Mesenchymal stem cell (in vitro differentiated cells and primary cell): ENCODE data around the gene RPH3AL.
A peak's percentile ranks its signal among the peaks of the same experiment; 100 is the strongest.
"Not testable (repeated sequence)": the region's sequence is repeated elsewhere in the genome, so short reads cannot be mapped to it uniquely, and the experiment has no call there.

ENCODE experiments used
- DNase-seq: peaks from one replicate; pipeline ENCODE4 v3.0.0-alpha.2; 2013
- H2AFZ ChIP-seq: one replicate; pipeline ENCODE4 v1.6.1; 2013; ENCODE audit warnings: low read depth, mild to moderate bottlenecking, control low read depth, inconsistent platforms, low read length, moderate library complexity
- H2AK5ac ChIP-seq: 2 replicates; pipeline ENCODE4 v1.6.1; 2013; ENCODE audit warnings: low read length, moderate library complexity, mild to moderate bottlenecking, inconsistent platforms; ENCODE audit not compliant: severe bottlenecking
- H2BK120ac ChIP-seq: one replicate; pipeline ENCODE4 v1.6.1; 2013; ENCODE audit warnings: low read depth, mild to moderate bottlenecking, inconsistent platforms, low read length, moderate library complexity
- H2BK12ac ChIP-seq, 2 experiments: one replicate each; pipeline ENCODE4 v1.6.1; 2013; ENCODE audit warnings: inconsistent platforms in 2 of 2, low read length in 2 of 2, mild to moderate bottlenecking in 2 of 2, moderate library complexity in 2 of 2, control low read depth in 1 of 2
- H2BK15ac ChIP-seq: one replicate; pipeline ENCODE4 v1.6.1; 2013; ENCODE audit warnings: mild to moderate bottlenecking, low read depth, inconsistent platforms; ENCODE audit not compliant: poor library complexity, severe bottlenecking
- H2BK5ac ChIP-seq: 2 replicates; pipeline ENCODE4 v1.6.1; 2013; ENCODE audit warnings: low read depth, mild to moderate bottlenecking, low read length, control low read depth, inconsistent platforms; ENCODE audit not compliant: poor library complexity, severe bottlenecking
- H3K14ac ChIP-seq, 2 experiments: one replicate each; pipeline ENCODE4 v1.6.1; 2013; ENCODE audit warnings: inconsistent platforms in 2 of 2, low read length in 2 of 2, control low read depth in 1 of 2, mild to moderate bottlenecking in 1 of 2, moderate library complexity in 1 of 2
- H3K18ac ChIP-seq, 2 experiments: one replicate each; pipeline ENCODE4 v1.6.1; 2013; ENCODE audit warnings: inconsistent platforms in 2 of 2, low read length in 2 of 2, control low read depth in 1 of 2, low read depth in 1 of 2, mild to moderate bottlenecking in 1 of 2
- H3K23ac ChIP-seq, 2 experiments: one replicate each; pipeline ENCODE4 v1.6.1; 2013; ENCODE audit warnings: inconsistent platforms in 2 of 2, low read length in 2 of 2, mild to moderate bottlenecking in 2 of 2, moderate library complexity in 2 of 2, control low read depth in 1 of 2
- H3K27ac ChIP-seq: 2 replicates; pipeline ENCODE4 v1.5.1; 2013; ENCODE audit warnings: mild to moderate bottlenecking, moderate library complexity, low read length, control low read depth, inconsistent platforms; ENCODE audit not compliant: poor library complexity, severe bottlenecking
- H3K27me3 ChIP-seq, 2 experiments: 2 replicates each; pipeline versions ENCODE4 v1.6.1 to v1.7.0; 2013; ENCODE audit warnings: low read length in 2 of 2, mild to moderate bottlenecking in 2 of 2, moderate library complexity in 2 of 2, control low read depth in 1 of 2, inconsistent platforms in 1 of 2; ENCODE audit not compliant: control insufficient read depth in 1 of 2, insufficient read depth in 1 of 2
- H3K36me3 ChIP-seq, 2 experiments: 2 replicates each; pipeline versions ENCODE4 v1.6.1 to v1.7.0; 2013; ENCODE audit warnings: low read length in 2 of 2, control low read depth in 1 of 2, inconsistent platforms in 1 of 2, low read depth in 1 of 2, mild to moderate bottlenecking in 1 of 2; ENCODE audit not compliant: insufficient read depth in 2 of 2, control insufficient read depth in 1 of 2
- H3K4ac ChIP-seq, 2 experiments: one replicate each; pipeline ENCODE4 v1.6.1; 2013; ENCODE audit warnings: inconsistent platforms in 2 of 2, low read length in 2 of 2, mild to moderate bottlenecking in 2 of 2, moderate library complexity in 2 of 2, control low read depth in 1 of 2, low read depth in 1 of 2
- H3K4me1 ChIP-seq: 2 replicates; pipeline ENCODE4 v1.6.1; 2013; ENCODE audit warnings: low read depth, low read length, control low read depth; ENCODE audit not compliant: control insufficient read depth, insufficient read depth
- H3K4me2 ChIP-seq: 2 replicates; pipeline ENCODE4 v1.6.1; 2013; ENCODE audit warnings: low read length, mild to moderate bottlenecking, inconsistent platforms; ENCODE audit not compliant: poor library complexity, severe bottlenecking
- H3K4me3 ChIP-seq, 2 experiments: 2 replicates each; pipeline versions ENCODE4 v1.5.1 to v1.7.0; 2013; ENCODE audit warnings: low read length in 2 of 2, mild to moderate bottlenecking in 2 of 2, control low read depth in 1 of 2, low read depth in 1 of 2; ENCODE audit not compliant: insufficient read depth in 1 of 2
- H3K79me1 ChIP-seq: replicated peaks from 2 replicates; pipeline ENCODE4 v1.6.1; 2013; ENCODE audit warnings: mild to moderate bottlenecking, control low read depth, low read length, inconsistent platforms; ENCODE audit not compliant: poor library complexity, severe bottlenecking
- H3K9ac ChIP-seq: 2 replicates; pipeline ENCODE4 v1.7.0; 2013; ENCODE audit warnings: mild to moderate bottlenecking, low read length, moderate library complexity
- H3K9me3 ChIP-seq: 2 replicates; pipeline ENCODE4 v1.7.0; 2013; ENCODE audit warnings: mild to moderate bottlenecking, low read length; ENCODE audit not compliant: control insufficient read depth
- H4K8ac ChIP-seq: one replicate; pipeline ENCODE4 v1.6.1; 2013; ENCODE audit warnings: inconsistent platforms, mild to moderate bottlenecking, low read length, moderate library complexity
- H4K91ac ChIP-seq: one replicate; pipeline ENCODE4 v1.6.1; 2013; ENCODE audit warnings: mild to moderate bottlenecking, low read length, inconsistent platforms
- WGBS: methylation state at CpG from one replicate; pipeline ENCODE4 v1.1.7; 2013; ENCODE audit warnings: mixed read lengths; 5-methylcytosine and 5-hydroxymethylcytosine counted together

Gene RPH3AL

DNA sequence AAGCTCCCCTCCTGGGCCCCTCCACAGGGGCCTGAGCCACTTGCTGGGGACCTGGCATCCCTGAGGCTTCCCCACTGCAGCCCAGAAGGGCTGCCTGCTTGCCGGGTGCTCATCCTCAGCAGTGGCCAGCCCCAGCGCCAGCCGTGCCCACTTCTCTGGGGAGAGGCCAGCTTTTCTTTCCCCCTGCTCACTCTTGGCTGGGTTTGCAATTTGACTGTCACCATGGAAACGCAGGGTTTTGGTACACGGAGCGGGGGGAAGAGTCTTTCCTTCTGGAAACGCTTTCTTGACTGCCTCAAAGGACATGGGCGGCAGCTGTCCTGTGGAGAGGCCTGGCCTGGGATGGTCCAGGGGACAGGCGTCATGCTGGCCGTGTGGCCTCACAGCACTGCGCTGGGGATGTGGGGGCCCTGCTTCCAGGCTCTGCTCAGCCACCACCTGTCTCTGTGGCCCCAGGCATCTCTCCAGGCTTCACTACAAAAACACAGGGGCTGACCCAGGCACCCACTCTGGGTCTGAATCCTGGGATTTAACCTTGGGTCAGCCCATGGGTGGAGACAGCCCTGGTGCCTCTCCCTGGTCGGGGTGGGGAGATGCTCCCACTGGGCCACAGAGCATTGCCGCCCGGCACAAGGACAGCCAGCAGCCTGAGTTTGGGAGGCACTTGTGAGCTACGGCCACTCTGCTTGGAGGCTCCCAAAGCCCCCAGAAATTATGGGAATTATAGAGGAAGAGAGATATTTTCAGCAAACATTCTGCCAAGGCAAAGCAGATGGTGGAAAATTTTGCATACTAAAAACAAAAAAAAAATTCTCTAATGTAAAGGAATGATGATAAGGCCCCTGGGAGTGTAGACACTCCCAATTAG is 125.3 kb downstream of the RPH3AL start:
- H2BK12ac ChIP-seq = no peak overlapping the region
- DNase-seq = no peak
- peaks cover 0 to 3% of the 10 kb centered on the region in 2 experiments for H3K36me3 ChIP-seq
- peak overlapping the region; percentile 32 for H4K91ac ChIP-seq
- H3K14ac ChIP-seq = no peak overlapping the region
- H4K8ac ChIP-seq = no peak overlapping the region
- H2BK120ac ChIP-seq = no peak overlapping the region
- H3K23ac ChIP-seq = no peak overlapping the region
- no peak overlapping the region for H3K27ac ChIP-seq
- no peaks in the 10 kb centered on the region for H3K79me1 ChIP-seq
- H3K4ac ChIP-seq = no peak overlapping the region
- no peak overlapping the region for H3K18ac ChIP-seq
- no peak overlapping the region for H3K4me2 ChIP-seq
- H3K9me3 ChIP-seq = no peaks in the 10 kb centered on the region
- H2BK15ac ChIP-seq = no peak overlapping the region
- H2AFZ ChIP-seq = no peak overlapping the region
- no peak overlapping the region for H3K4me3 ChIP-seq
- peaks cover 22% of the 10 kb centered on the region for H3K4me1 ChIP-seq
- H2AK5ac ChIP-seq = no peak overlapping the region
- H3K27me3 ChIP-seq = peaks cover 0 to 23% of the 10 kb centered on the region in 2 experiments
- 73% methylated on average over 15 of the region's 15 CpGs for WGBS
- no peak overlapping the region for H3K9ac ChIP-seq
- no peak overlapping the region for H2BK5ac ChIP-seq

DNA sequence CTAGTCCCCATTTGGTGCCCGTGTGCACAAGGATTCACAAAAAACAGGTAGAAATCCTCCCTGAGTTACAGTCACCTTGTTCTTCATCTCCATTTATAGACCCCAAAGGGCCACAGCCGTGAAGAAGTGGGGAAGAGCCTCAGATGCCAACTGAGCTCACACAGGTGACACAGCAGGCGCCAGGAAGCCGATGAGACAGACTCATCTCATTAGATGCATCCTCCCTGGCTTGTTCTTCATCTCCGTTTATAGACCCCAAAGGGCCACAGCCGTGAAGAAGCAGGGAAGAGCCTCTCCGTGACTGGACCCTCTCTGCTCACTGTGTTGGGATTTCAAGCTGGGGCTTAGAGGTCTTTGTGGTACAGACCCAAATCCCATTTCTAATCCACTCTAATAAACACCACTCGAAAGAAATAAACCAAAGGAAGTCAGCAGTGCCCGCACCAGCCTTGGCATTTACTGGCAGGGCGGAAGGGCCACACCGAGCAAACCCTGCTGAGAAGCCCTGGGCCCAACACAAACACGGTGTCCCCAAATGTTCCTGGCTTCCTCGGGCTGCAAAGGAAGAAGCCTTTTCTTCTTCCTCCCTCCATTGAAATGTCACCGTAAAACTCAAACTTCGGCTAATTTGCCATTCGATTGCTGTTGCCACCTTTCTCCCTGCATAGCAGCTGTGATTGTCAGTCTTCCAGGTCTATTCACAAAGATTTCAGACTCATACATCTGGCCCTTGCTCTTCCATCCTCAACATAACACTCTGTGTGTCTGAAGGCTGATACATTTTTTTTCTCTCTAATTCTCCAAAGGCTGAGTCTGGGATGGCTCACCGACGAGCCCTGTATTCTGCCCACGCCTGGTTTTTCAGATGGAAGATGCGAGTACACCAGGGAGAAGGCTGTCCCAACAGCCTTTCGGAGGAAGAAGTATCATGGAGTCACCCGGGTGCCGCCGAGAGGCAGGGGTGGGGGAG is 126.2 kb downstream of the RPH3AL start:
- Histone ChIP-seq H3K79me1 (no peaks in the 10 kb centered on the region), H2BK12ac (no peak overlapping the region), H2AK5ac (no peak overlapping the region), H2BK15ac (no peak overlapping the region), H3K23ac (no peak overlapping the region), H3K14ac (no peak overlapping the region), H3K18ac (no peak overlapping the region), H3K27me3 (peaks cover 0 to 23% of the 10 kb centered on the region in 2 experiments), H4K8ac (no peak overlapping the region), H3K9ac (no peak overlapping the region), H3K4me1 (peaks cover 18% of the 10 kb centered on the region), H4K91ac (no peak overlapping the region), H2BK5ac (no peak overlapping the region), H3K9me3 (no peaks in the 10 kb centered on the region), H3K27ac (no peak overlapping the region), H2AFZ (no peak overlapping the region), H3K4me2 (no peak overlapping the region), H2BK120ac (no peak overlapping the region), H3K36me3 (peaks cover 0 to 3% of the 10 kb centered on the region in 2 experiments), H3K4ac (no peak overlapping the region), H3K4me3 (no peak overlapping the region)
- 87% methylated on average over 24 of the region's 24 CpGs for WGBS
- DNase-seq = no peak

DNA sequence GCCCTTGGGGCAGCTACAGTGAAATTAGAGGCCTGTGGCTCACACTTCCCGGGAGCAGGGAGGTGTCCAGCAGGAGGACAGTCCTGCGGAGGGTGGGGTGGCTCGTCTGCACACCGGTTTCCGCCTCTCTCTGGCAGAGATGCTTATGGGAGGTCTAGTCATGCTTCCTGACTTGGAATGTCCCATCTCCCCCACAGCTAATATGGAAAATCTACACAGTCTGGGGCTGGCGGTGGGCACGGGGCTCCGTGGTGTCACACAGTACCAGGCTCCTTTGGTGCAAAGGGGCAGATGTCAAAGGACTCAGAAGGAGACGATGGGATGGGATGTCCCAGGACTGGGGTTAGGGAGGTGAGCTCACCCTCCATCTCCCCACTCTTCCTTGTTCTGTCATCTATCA is 127.1 kb downstream of the RPH3AL start:
- Histone ChIP-seq H4K8ac (no peak overlapping the region), H3K36me3 (no peaks in the 10 kb centered on the region), H3K14ac (no peak overlapping the region), H3K27me3 (peaks cover 0 to 23% of the 10 kb centered on the region in 2 experiments), H3K27ac (no peak overlapping the region), H2BK15ac (no peak overlapping the region), H3K23ac (no peak overlapping the region), H3K4me1 (peaks cover 13% of the 10 kb centered on the region), H3K9ac (no peak overlapping the region), H4K91ac (no peak overlapping the region), H2BK120ac (no peak overlapping the region), H3K4me2 (no peak overlapping the region), H3K79me1 (no peaks in the 10 kb centered on the region), H2BK12ac (no peak overlapping the region), H3K18ac (no peak overlapping the region), H2BK5ac (no peak overlapping the region), H3K4ac (no peak overlapping the region), H3K4me3 (no peak overlapping the region), H2AK5ac (no peak overlapping the region), H2AFZ (no peak overlapping the region), H3K9me3 (no peaks in the 10 kb centered on the region)
- 94% methylated on average over 6 of the region's 9 CpGs for WGBS
- DNase-seq = no peak

DNA sequence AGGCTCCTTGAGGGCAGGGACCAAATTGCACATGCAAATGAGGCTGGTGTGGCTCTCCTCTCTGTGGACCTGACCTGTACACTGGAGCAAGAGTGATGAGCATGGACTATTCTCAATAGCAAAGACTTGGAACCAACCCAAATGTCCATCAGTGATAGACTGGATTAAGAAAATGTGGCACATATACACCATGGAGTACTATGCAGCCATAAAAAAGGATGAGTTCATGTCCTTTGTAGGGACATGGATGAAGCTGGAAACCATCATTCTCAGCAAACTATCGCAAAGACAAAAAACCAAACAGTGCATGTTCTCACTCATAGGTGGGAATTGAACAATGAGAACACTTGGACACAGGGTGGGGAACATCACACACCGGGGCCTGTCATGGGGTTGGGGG is 128.0 kb downstream of the RPH3AL start:
- not testable (repeated sequence) for H3K9ac ChIP-seq, H2BK12ac ChIP-seq, H2AFZ ChIP-seq, H3K36me3 ChIP-seq, H3K4ac ChIP-seq, H3K79me1 ChIP-seq, H3K23ac ChIP-seq, H3K4me3 ChIP-seq, H2BK120ac ChIP-seq, H2BK15ac ChIP-seq, H2BK5ac ChIP-seq, H4K8ac ChIP-seq, H3K4me1 ChIP-seq, H3K4me2 ChIP-seq, H3K27ac ChIP-seq, H3K18ac ChIP-seq, H3K9me3 ChIP-seq, H2AK5ac ChIP-seq, H4K91ac ChIP-seq, DNase-seq, H3K14ac ChIP-seq
- WGBS = 90% methylated on average over 1 of the region's 2 CpGs
- H3K27me3 ChIP-seq = peaks cover 0 to 23% of the 10 kb centered on the region in 2 experiments
